PC-9 (cell line): Measurements from ENCODE around the gene KIF1C. TPM values are rescaled to one million over a fixed set of nuclear protein-coding genes. Genes with fewer than 3 reads are reported as not detected.

Source experiments
- BruUV-seq: library from RNA; stranded (reverse); fragments of 400-500 nt; replicated peaks from 2 replicates; lab custom pipeline; 2021; lab: Mats Ljungman, UMichigan
- CTCF ChIA-PET: fragments of 300-600 bp; sonication (Branson Sonifier 250); formaldehyde crosslinking; loops from one replicate; lab custom pipeline; 2022; ENCODE audit warnings: antibody characterized with exemption; lab: Charles Lee
- POLR2A ChIA-PET: fragments of 300-600 bp; sonication (Branson Sonifier 250); formaldehyde crosslinking; loops from one replicate; lab custom pipeline; 2022; ENCODE audit warnings: antibody characterized with exemption; ENCODE audit not compliant: unreplicated experiment; lab: Charles Lee
- DNase-seq, 2 experiments: peaks; one replicate each; pipeline versions ENCODE4 v3.0.0 to v3.0.0-alpha.2; 2015 to 2022; ENCODE audit warnings: mixed read lengths in 1 of 2
- H2AFZ ChIP-seq: fragments of 200-600 bp; sonication (generic); 2 replicates; pipeline ENCODE4 v1.8.1; 2017; ENCODE audit warnings: antibody characterized with exemption
- H3F3A ChIP-seq: fragments of 200-600 bp; sonication (generic); 2 replicates; pipeline ENCODE4 v1.8.1; 2017; ENCODE audit warnings: antibody characterized with exemption, mild to moderate bottlenecking, low read depth; ENCODE audit not compliant: insufficient read depth
- H3K27ac ChIP-seq: fragments of 200-600 bp; sonication (generic); 2 replicates; pipeline ENCODE4 v1.6.1; 2016; ENCODE audit warnings: mixed run types
- H3K27me3 ChIP-seq: fragments of 200-600 bp; sonication (generic); 2 replicates; pipeline ENCODE4 v1.6.1; 2016; ENCODE audit warnings: low read depth, mixed run types; ENCODE audit not compliant: insufficient read depth
- H3K36me3 ChIP-seq: fragments of 200-600 bp; sonication (generic); 2 replicates; pipeline ENCODE4 v1.6.1; 2016; ENCODE audit warnings: low read depth, mixed run types
- H3K4me1 ChIP-seq: fragments of 200-600 bp; sonication (generic); replicated peaks from 2 replicates; pipeline ENCODE4 v1.6.1; 2016; ENCODE audit warnings: mixed run types; ENCODE audit not compliant: insufficient read depth
- H3K4me2 ChIP-seq: fragments of 200-600 bp; sonication (generic); 2 replicates; pipeline ENCODE4 v1.6.1; 2017; ENCODE audit warnings: mixed run types
- H3K4me3 ChIP-seq: fragments of 200-600 bp; sonication (generic); 2 replicates; pipeline ENCODE4 v1.6.1; 2016; ENCODE audit warnings: mixed run types
- H3K79me2 ChIP-seq: fragments of 200-600 bp; sonication (generic); 2 replicates; pipeline ENCODE4 v1.6.1; 2017; ENCODE audit warnings: low read depth, mixed run types
- H3K9me2 ChIP-seq: fragments of 200-600 bp; sonication (generic); 2 replicates; pipeline ENCODE4 v1.8.1; 2017; ENCODE audit warnings: mild to moderate bottlenecking; ENCODE audit not compliant: insufficient read depth
- H3K9me3 ChIP-seq: fragments of 200-600 bp; sonication (generic); 2 replicates; pipeline ENCODE4 v1.8.1; 2016; ENCODE audit warnings: low read depth; ENCODE audit not compliant: insufficient read depth
- H4K20me1 ChIP-seq: fragments of 200-600 bp; sonication (generic); 2 replicates; pipeline ENCODE4 v1.8.1; 2017; ENCODE audit not compliant: insufficient read depth
- CTCF ChIP-seq: fragments of 200-600 bp; sonication (generic); conservative IDR thresholded peaks from 2 replicates; pipeline ENCODE4 v1.6.1; 2017; ENCODE audit warnings: mixed run types, antibody characterized with exemption, mild to moderate bottlenecking, moderate library complexity
- EZH2 ChIP-seq: fragments of 200-600 bp; sonication (generic); IDR thresholded peaks from 2 replicates; pipeline ENCODE4 v1.8.0; 2017; ENCODE audit warnings: antibody characterized with exemption, low read depth
- intact Hi-C: fragments of 100-400 bp; cut with micrococcal nuclease; formaldehyde crosslinking; loops from one replicate; pipeline ENCODE4 v1.10.0; 2022; ENCODE audit not compliant: unreplicated experiment
- total RNA-seq: library from RNA; stranded (reverse); gene quantifications from 2 replicates; pipeline ENCODE4 v1.2.3, GENCODE V29; 2021

Gene KIF1C
- total RNA-seq, 1 experiment from 2014 or later, result 215 TPM

DNA sequence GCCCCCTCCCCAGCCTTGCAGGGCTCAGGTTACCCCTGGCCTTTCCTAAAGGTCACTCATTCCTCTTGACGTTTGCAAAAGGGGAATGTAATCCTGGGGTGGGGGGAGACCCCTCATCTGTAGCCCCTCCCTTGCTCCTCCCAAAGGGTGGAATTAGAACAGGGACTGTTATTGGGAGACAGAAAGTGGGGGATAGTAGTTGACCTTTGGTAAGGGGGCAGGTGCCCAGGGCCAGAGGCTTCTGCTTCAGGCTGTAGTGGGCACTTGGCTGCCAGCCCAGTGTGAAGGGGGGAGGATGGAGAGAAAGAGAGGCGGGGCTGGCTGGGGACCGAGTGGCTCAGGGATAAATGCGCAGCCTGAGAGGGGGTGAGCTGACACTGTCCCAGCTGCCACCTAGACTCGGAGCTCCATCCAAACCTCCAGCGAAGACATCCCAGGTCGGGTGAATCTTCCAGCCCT lies 47.0 kb upstream of the KIF1C start, which contains the start of gene ENO3:
TSS of gene ENO3 (plus strand) at position 374 of the 459 bp plus-strand sequence. CDS start 711 bp downstream, outside the sequence.
- no peak for DNase-seq
- Histone ChIP-seq H4K20me1 (peaks cover 18% of the 10 kb centered on the region), H3K4me2 (peak within 1 kb of the TSS; percentile 84), H2AFZ (peak within 1 kb of the TSS; percentile 98), H3K27ac (peak within 1 kb of the TSS; percentile 99), H3K79me2 (peaks cover 34% of the 10 kb centered on the region), H3K36me3 (peaks cover 13% of the 10 kb centered on the region), H3K4me1 (peaks cover 28% of the 10 kb centered on the region), H3K9me3 (no peaks in the 10 kb centered on the region), H3K27me3 (no peaks in the 10 kb centered on the region), H3F3A (peaks cover 60% of the 10 kb centered on the region), H3K9me2 (no peaks in the 10 kb centered on the region), H3K4me3 (peak within 1 kb of the TSS; percentile 78)
- CTCF ChIA-PET, result interaction anchor here (0.5 kb wide), 1 partner anchor 111 kb away, joined by 3 read pairs; no protein-coding TSS in a partner anchor
- POLR2A ChIA-PET, result interaction anchor here (0.7 kb wide), 1 partner anchor 24 kb away, joined by 4 read pairs; no protein-coding TSS in a partner anchor
- intact Hi-C loops, result no loop called here
- no TSS peak for BruUV-seq
- TF ChIP-seq EZH2 (no peak), CTCF (no peak)

GRCh38 chr17:4951486-4951885 lies 46.3 kb upstream of the KIF1C start:
- H2AFZ ChIP-seq, result no peak overlapping the region
- intact Hi-C loops, result no loop called here
- peaks cover 53% of the 10 kb centered on the region for H3F3A ChIP-seq
- POLR2A ChIA-PET, result interaction anchor here (0.7 kb wide), 1 partner anchor 25 kb away, joined by 4 read pairs; no protein-coding TSS in a partner anchor
- H3K36me3 ChIP-seq, result peaks cover 8% of the 10 kb centered on the region
- BruUV-seq, result no TSS peak
- no peaks in the 10 kb centered on the region for H3K9me2 ChIP-seq
- CTCF ChIA-PET, result interaction anchor here (0.5 to 1.2 kb wide), 2 partner anchors 14 to 111 kb away, joined by 3 to 4 read pairs; no protein-coding TSS in a partner anchor
- no peaks in the 10 kb centered on the region for H3K27me3 ChIP-seq
- H3K4me1 ChIP-seq, result peaks cover 20% of the 10 kb centered on the region
- H3K9me3 ChIP-seq, result no peaks in the 10 kb centered on the region
- no peak for DNase-seq
- H3K4me2 ChIP-seq, result peak overlapping the region; percentile 84
- no peak overlapping the region for H3K27ac ChIP-seq
- peak overlapping the region; percentile 78; the same call in 1 of the 2 replicates for H3K4me3 ChIP-seq
- TF ChIP-seq EZH2, result no peak
- TF ChIP-seq CTCF, result no peak
- peaks cover 11% of the 10 kb centered on the region for H4K20me1 ChIP-seq
- H3K79me2 ChIP-seq, result peaks cover 27% of the 10 kb centered on the region

DNA sequence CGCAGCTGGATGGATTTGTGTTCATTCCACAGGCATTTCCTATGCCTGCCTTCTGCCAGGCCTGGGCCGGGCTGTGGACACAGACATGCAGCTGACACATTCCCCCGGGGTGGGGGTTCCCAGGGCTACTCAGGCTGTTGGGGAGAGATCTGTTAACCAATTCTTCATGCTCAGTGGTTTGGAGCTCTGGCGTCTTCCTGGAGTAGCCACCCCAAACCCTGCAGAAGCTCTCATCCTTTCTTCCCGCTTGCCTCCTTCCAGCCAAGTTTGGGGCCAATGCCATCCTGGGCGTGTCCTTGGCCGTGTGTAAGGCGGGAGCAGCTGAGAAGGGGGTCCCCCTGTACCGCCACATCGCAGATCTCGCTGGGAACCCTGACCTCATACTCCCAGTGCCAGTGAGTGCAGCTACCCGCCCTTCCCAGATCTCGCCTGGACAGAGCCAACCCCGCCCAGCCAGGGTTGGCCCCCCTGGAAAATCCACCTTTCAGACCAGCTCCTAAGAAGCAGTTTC lies 44.2 kb upstream of the KIF1C start:
- POLR2A ChIA-PET, result interaction anchor here (0.6 kb wide), 2 partner anchors 8 to 13 kb away, joined by 7 to 8 read pairs; no protein-coding TSS in a partner anchor
- intact Hi-C loops, result no loop called here
- no TSS peak for BruUV-seq
- Histone ChIP-seq H3K4me3 (no peak overlapping the region), H3K4me1 (peaks cover 16% of the 10 kb centered on the region), H3K79me2 (peaks cover 8% of the 10 kb centered on the region; the same call in 1 of the 2 replicates), H2AFZ (no peak overlapping the region), H3K9me2 (no peaks in the 10 kb centered on the region), H3K36me3 (no peaks in the 10 kb centered on the region), H3K27me3 (no peaks in the 10 kb centered on the region), H3K9me3 (no peaks in the 10 kb centered on the region), H3F3A (peaks cover 38% of the 10 kb centered on the region), H4K20me1 (no peaks in the 10 kb centered on the region), H3K4me2 (no peak overlapping the region), H3K27ac (no peak overlapping the region)
- CTCF ChIA-PET, result interaction anchor here (0.6 kb wide), 1 partner anchor 13 kb away, joined by 3 read pairs; no protein-coding TSS in a partner anchor
- DNase-seq, result no peak
- no peak for TF ChIP-seq CTCF
- no peak for TF ChIP-seq EZH2
